ENCODE measurements around the gene PCGF2.

DNA sequence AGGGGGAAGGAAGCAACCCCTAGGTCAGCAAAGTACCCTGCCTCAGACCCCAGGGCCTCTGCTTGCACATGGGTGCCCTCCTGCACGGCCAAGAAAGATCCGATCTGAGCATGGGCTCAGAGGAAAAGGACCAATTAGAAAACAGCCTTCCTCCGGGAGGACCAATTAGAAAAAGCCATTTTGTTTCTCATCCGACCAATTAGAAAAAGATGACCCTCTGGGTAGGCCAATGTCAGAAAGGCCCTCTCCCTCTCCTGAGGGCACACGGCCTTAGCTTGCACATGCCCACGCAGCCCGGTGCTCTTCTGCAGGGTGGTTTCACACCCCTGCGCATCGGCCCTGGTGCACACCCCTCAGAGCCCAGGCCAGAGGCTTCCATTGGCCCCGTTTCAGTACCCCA is 23.1 kb downstream of the PCGF2 start:
- TF ChIP-seq, protein P1, sequence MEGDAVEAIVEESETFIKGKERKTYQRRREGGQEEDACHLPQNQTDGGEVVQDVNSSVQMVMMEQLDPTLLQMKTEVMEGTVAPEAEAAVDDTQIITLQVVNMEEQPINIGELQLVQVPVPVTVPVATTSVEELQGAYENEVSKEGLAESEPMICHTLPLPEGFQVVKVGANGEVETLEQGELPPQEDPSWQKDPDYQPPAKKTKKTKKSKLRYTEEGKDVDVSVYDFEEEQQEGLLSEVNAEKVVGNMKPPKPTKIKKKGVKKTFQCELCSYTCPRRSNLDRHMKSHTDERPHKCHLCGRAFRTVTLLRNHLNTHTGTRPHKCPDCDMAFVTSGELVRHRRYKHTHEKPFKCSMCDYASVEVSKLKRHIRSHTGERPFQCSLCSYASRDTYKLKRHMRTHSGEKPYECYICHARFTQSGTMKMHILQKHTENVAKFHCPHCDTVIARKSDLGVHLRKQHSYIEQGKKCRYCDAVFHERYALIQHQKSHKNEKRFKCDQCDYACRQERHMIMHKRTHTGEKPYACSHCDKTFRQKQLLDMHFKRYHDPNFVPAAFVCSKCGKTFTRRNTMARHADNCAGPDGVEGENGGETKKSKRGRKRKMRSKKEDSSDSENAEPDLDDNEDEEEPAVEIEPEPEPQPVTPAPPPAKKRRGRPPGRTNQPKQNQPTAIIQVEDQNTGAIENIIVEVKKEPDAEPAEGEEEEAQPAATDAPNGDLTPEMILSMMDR (conservative IDR thresholded peaks at IDR 0.05; ENCODE audit: low read length), result no peak
- no peak for TF ChIP-seq EZH2phosphoT487 (IDR thresholded peaks at IDR 0.05; ENCODE audit: borderline replicate concordance, low read depth, low read length)
